Vagina (tissue), 2 donors: ENCODE results near the gene ZDHHC12.

Experiments
- CTCF ChIP-seq, 3 experiments: fragments of 450-650 bp in 2 of 3; fragments of 200-600 bp in 1 of 3; sonication (generic) in 1 of 3; IDR thresholded peaks; one replicate each; pipeline ENCODE4 v1.5.1; 2017 to 2019; ENCODE audit warnings: antibody characterized with exemption in 3 of 3, mild to moderate bottlenecking in 2 of 3, moderate library complexity in 2 of 3
- POLR2A ChIP-seq, 2 donors: fragments of 450-650 bp; IDR thresholded peaks; one replicate each; pipeline ENCODE4 v1.6.1; 2017; ENCODE audit warnings: antibody characterized with exemption in 2 of 2, mild to moderate bottlenecking in 2 of 2, moderate library complexity in 2 of 2
- POLR2AphosphoS5 ChIP-seq, 2 donors: sonication (generic); formaldehyde crosslinking; IDR thresholded peaks; one replicate each; pipeline ENCODE4 v1.9.0; 2017; ENCODE audit warnings: antibody characterized with exemption in 2 of 2, mild to moderate bottlenecking in 2 of 2, low read depth in 1 of 2; ENCODE audit not compliant: insufficient read depth in 1 of 2

GRCh38 chr9:128704356-128704670, 19.6 kb downstream of the ZDHHC12 start:
- TF ChIP-seq POLR2AphosphoS5 (IDR thresholded peaks at IDR 0.05; ENCODE audit: insufficient read depth in 1 of 2, low read depth in 1 of 2) = no peak
- TF ChIP-seq CTCF (IDR thresholded peaks at IDR 0.05) = no peak
- no peak for TF ChIP-seq POLR2A (IDR thresholded peaks at IDR 0.05)
